Thoracic aorta (tissue), 2 donors: Measurements from ENCODE around the gene PRKD2. TPM values are rescaled to one million over a fixed set of nuclear protein-coding genes. Genes with fewer than 3 reads are reported as not detected.

ENCODE experiments used
- ATAC-seq: fragments of 150-250 bp; one replicate; pipeline ENCODE4 v1.8.0; 2017; ENCODE audit warnings: low read depth; ENCODE audit not compliant: insufficient number of reproducible peaks, low FRiP score
- DNase-seq: peaks from one replicate; pipeline ENCODE4 v3.0.0-alpha.2; 2020; ENCODE audit warnings: low spot score
- H3K27ac ChIP-seq, 2 donors: fragments of 200-600 bp; sonication (generic); 1 replicate in 1 of 2; 2 replicates in 1 of 2; pipeline ENCODE4 v1.5.1; 2016; ENCODE audit warnings: mild to moderate bottlenecking in 2 of 2, moderate library complexity in 2 of 2
- H3K27me3 ChIP-seq: fragments of 200-600 bp; sonication (generic); replicated peaks from 2 replicates; pipeline ENCODE4 v1.6.0; 2016; ENCODE audit warnings: mild to moderate bottlenecking; ENCODE audit not compliant: insufficient read depth
- H3K36me3 ChIP-seq: fragments of 200-600 bp; sonication (generic); one replicate; pipeline ENCODE4 v1.5.1; 2016
- H3K4me1 ChIP-seq, 2 donors: fragments of 200-600 bp; sonication (generic); 1 replicate in 1 of 2; 2 replicates in 1 of 2; pipeline versions ENCODE4 v1.5.1 to v1.6.0; 2016; ENCODE audit warnings: low read depth in 2 of 2, mild to moderate bottlenecking in 1 of 2; ENCODE audit not compliant: control insufficient read depth in 1 of 2
- H3K4me3 ChIP-seq: fragments of 200-600 bp; sonication (generic); 2 replicates; pipeline ENCODE4 v1.5.1; 2016; ENCODE audit warnings: mild to moderate bottlenecking
- H3K9me3 ChIP-seq: fragments of 200-600 bp; sonication (generic); 2 replicates; pipeline ENCODE4 v1.5.1; 2016
- CTCF ChIP-seq: fragments of 200-600 bp; sonication (generic); IDR thresholded peaks from one replicate; pipeline ENCODE4 v1.5.1; 2019; ENCODE audit warnings: antibody characterized with exemption
- total RNA-seq, 2 donors: library from RNA; depleted of rRNA; stranded (reverse); fragments of >200 nt; gene quantifications; one replicate each; pipeline versions ENCODE4 v1.1.0 to v1.2.3, GENCODE V29; 2016

PRKD2 gene
- total RNA-seq, 2 donors from 2014 or later, result 21.4 to 53.6 TPM

GRCh38 chr19:46692918-46693722 is 23.8 kb downstream of the PRKD2 start:
- no peaks in the 10 kb centered on the region for H3K27me3 ChIP-seq
- peaks cover 72% of the 10 kb centered on the region for H3K36me3 ChIP-seq
- TF ChIP-seq CTCF, result no peak
- H3K27ac ChIP-seq, result no peak overlapping the region
- no peaks in the 10 kb centered on the region for H3K4me1 ChIP-seq
- no peaks in the 10 kb centered on the region for H3K9me3 ChIP-seq
- H3K4me3 ChIP-seq, result no peak overlapping the region
- DNase-seq (no peak), ATAC-seq (no peak)

DNA sequence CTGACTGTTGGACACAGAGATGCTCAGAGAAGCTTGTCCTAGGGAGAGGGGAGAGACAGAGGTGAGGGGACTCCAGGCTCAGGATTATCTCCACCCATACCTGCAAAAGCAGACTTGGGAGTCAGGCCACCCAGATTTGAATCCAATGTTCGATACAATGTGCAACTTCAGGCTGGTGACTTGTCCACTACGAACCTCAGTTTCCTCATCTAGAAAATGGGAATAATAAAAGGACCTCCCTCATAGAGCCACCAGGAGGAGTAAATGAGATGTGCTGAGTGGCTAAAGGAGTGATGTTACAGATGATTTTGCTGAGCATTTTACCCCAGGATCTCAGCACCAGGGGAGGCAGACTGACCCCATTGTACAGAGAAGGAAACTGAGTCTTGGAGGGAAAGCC is 25.0 kb downstream of the PRKD2 start:
- Histone ChIP-seq H3K9me3 (no peaks in the 10 kb centered on the region), H3K27me3 (no peaks in the 10 kb centered on the region), H3K4me3 (no peak overlapping the region), H3K4me1 (no peaks in the 10 kb centered on the region), H3K36me3 (peaks cover 80% of the 10 kb centered on the region), H3K27ac (no peak overlapping the region)
- DNase-seq (no peak), ATAC-seq (no peak)
- TF ChIP-seq CTCF, result no peak

GRCh38 chr19:46691104-46691503 is 25.8 kb downstream of the PRKD2 start:
- Histone ChIP-seq H3K27ac (no peak overlapping the region), H3K36me3 (peaks cover 78% of the 10 kb centered on the region), H3K4me1 (no peaks in the 10 kb centered on the region), H3K4me3 (no peak overlapping the region), H3K27me3 (no peaks in the 10 kb centered on the region), H3K9me3 (no peaks in the 10 kb centered on the region)
- ATAC-seq (no peak), DNase-seq (no peak)
- TF ChIP-seq CTCF, result no peak

GRCh38 chr19:46689358-46689757 is 27.6 kb downstream of the PRKD2 start:
- no peak overlapping the region for H3K27ac ChIP-seq
- no peak for DNase-seq
- no peak for TF ChIP-seq CTCF
- no peak for ATAC-seq
- no peaks in the 10 kb centered on the region for H3K4me1 ChIP-seq
- H3K36me3 ChIP-seq, result peaks cover 80% of the 10 kb centered on the region
- H3K27me3 ChIP-seq, result no peaks in the 10 kb centered on the region
- no peak overlapping the region for H3K4me3 ChIP-seq
- no peaks in the 10 kb centered on the region for H3K9me3 ChIP-seq

GRCh38 chr19:46687438-46688145 is 29.3 kb downstream of the PRKD2 start:
- H3K4me3 ChIP-seq, result no peak overlapping the region
- no peak for ATAC-seq
- no peaks in the 10 kb centered on the region for H3K9me3 ChIP-seq
- H3K27me3 ChIP-seq, result no peaks in the 10 kb centered on the region
- no peak for TF ChIP-seq CTCF
- H3K27ac ChIP-seq, result no peak overlapping the region
- peaks cover 69% of the 10 kb centered on the region for H3K36me3 ChIP-seq
- DNase-seq, result no peak
- no peaks in the 10 kb centered on the region for H3K4me1 ChIP-seq
